SU-DHL-6 (cell line): ENCODE measurements around the gene WDR74.

Source experiments
- CTCF ChIP-seq: fragments of 200-600 bp; sonication (generic); IDR thresholded peaks from one replicate; pipeline ENCODE4 v1.5.1; 2017; ENCODE audit warnings: antibody characterized with exemption, mild to moderate bottlenecking, low read length, moderate library complexity; ENCODE audit not compliant: insufficient read depth, poor library complexity, severe bottlenecking
- EZH2phosphoT487 ChIP-seq: fragments of 200-600 bp; sonication (generic), shearing (Covaris generic); conservative IDR thresholded peaks from 2 replicates; pipeline ENCODE4 v1.6.1; 2018; ENCODE audit warnings: mild to moderate bottlenecking, antibody characterized with exemption, low read length, moderate library complexity, mixed read lengths

GRCh38 chr11:62865635-62866034 lies 26.2 kb upstream of the WDR74 start:
- no peak for TF ChIP-seq CTCF
- TF ChIP-seq EZH2phosphoT487, result no peak
